Testis (tissue), 3 donors: ENCODE results near the gene SLC4A5. TPM values are rescaled to one million over a fixed set of nuclear protein-coding genes. Genes with fewer than 3 reads are reported as not detected.

Experiments used
- DNase-seq: peaks from one replicate; pipeline ENCODE4 v3.0.0-alpha.2; 2019
- H3K27ac ChIP-seq, 2 donors: fragments of 200-600 bp; sonication (generic); one replicate each; pipeline ENCODE4 v1.5.1; 2019
- H3K27me3 ChIP-seq: fragments of 200-600 bp; sonication (generic); one replicate; pipeline ENCODE4 v1.5.1; 2019
- H3K36me3 ChIP-seq: fragments of 200-600 bp; sonication (generic); one replicate; pipeline ENCODE4 v1.5.1; 2017; ENCODE audit warnings: low read depth; ENCODE audit errors: missing control alignments
- H3K4me1 ChIP-seq: fragments of 200-600 bp; sonication (generic); one replicate; pipeline ENCODE4 v1.5.1; 2019
- H3K4me3 ChIP-seq, 2 donors: fragments of 200-600 bp; sonication (generic); one replicate each; pipeline ENCODE4 v1.5.1; 2017 to 2019
- H3K9me3 ChIP-seq: fragments of 200-600 bp; sonication (generic); one replicate; pipeline ENCODE4 v1.5.1; 2017
- CTCF ChIP-seq, 3 experiments: fragments of 450-650 bp in 2 of 3; fragments of 200-600 bp in 1 of 3; sonication (generic) in 1 of 3; IDR thresholded peaks; one replicate each; pipeline ENCODE4 v1.5.1; 2016 to 2019; ENCODE audit warnings: antibody characterized with exemption in 3 of 3, mild to moderate bottlenecking in 2 of 3, moderate library complexity in 1 of 3
- POLR2A ChIP-seq: fragments of 450-650 bp; IDR thresholded peaks from one replicate; pipeline ENCODE4 v1.6.1; 2017; ENCODE audit warnings: antibody characterized with exemption, mild to moderate bottlenecking, moderate library complexity
- WGBS, 2 donors: methylation state at CpG; one replicate each; pipeline ENCODE4 v1.1.5; 2018; 5-methylcytosine and 5-hydroxymethylcytosine counted together
- intact Hi-C: fragments of 100-400 bp; cut with DNase I; formaldehyde crosslinking; loops from one replicate; pipeline ENCODE4 v1.15.1; 2023; ENCODE audit warnings: low total_unique reads
- polyA plus RNA-seq: library from polyadenylated mRNA; stranded (reverse); fragments of 350-450 nt; fragmentation: Illumina TruSeq; extraction: RNeasy Lipid Tissue Mini Kit (QIAGEN cat#74804); gene quantifications from one replicate; pipeline ENCODE4 v1.2.3, GENCODE V29; 2014; ENCODE audit warnings: low read depth, low replicate concordance; ENCODE audit not compliant: insufficient read depth
- total RNA-seq, 2 donors: library from RNA; depleted of rRNA; stranded (reverse); fragments of >200 nt; gene quantifications; one replicate each; pipeline ENCODE4 v1.2.3, GENCODE V29; 2016

SLC4A5 gene
- total and polyA plus RNA-seq, 3 donors from 2014 or later = 40.3 to 188 (median 113) TPM

GRCh38 chr2:74205596-74205995, 137.6 kb downstream of the SLC4A5 start:
- Histone ChIP-seq H3K27me3 (no peaks in the 10 kb centered on the region), H3K9me3 (no peaks in the 10 kb centered on the region), H3K4me1 (peaks cover 29% of the 10 kb centered on the region), H3K36me3 (no peaks in the 10 kb centered on the region), H3K4me3 (no peak overlapping the region), H3K27ac (no peak overlapping the region)
- TF ChIP-seq POLR2A (no peak), CTCF (IDR thresholded peaks at IDR 0.05) (no peak)
- no peak for DNase-seq
- intact Hi-C loops = no loop called here
- 72 to 78% methylated on average over 5 to 6 of the region's 6 CpGs for WGBS, 2 donors

GRCh38 chr2:74205113-74205512, 138.1 kb downstream of the SLC4A5 start:
- H3K4me1 ChIP-seq = peaks cover 30% of the 10 kb centered on the region

GRCh38 chr2:74204436-74204835, 138.8 kb downstream of the SLC4A5 start:
- intact Hi-C loops = no loop called here
- H3K4me1 ChIP-seq = peaks cover 35% of the 10 kb centered on the region
- DNase-seq = no peak
- H3K4me3 ChIP-seq = no peak overlapping the region
- 95 to 97% methylated on average over 3 of the region's 3 CpGs for WGBS, 2 donors
- H3K9me3 ChIP-seq = no peaks in the 10 kb centered on the region
- H3K36me3 ChIP-seq = no peaks in the 10 kb centered on the region
- no peak overlapping the region for H3K27ac ChIP-seq
- no peaks in the 10 kb centered on the region for H3K27me3 ChIP-seq
- no peak for TF ChIP-seq POLR2A

More at GRCh38 chr2:74205113-74205512, 138.1 kb downstream of the SLC4A5 start:
- no peaks in the 10 kb centered on the region for H3K27me3 ChIP-seq
- intact Hi-C loops = no loop called here
- no peak overlapping the region for H3K27ac ChIP-seq
- no peak for TF ChIP-seq POLR2A
- TF ChIP-seq CTCF (IDR thresholded peaks at IDR 0.05) = no peak
- WGBS, 2 donors = 88% methylated on average over 5 of the region's 5 CpGs
- no peak overlapping the region for H3K4me3 ChIP-seq
- no peak for DNase-seq
- H3K9me3 ChIP-seq = no peaks in the 10 kb centered on the region
- no peaks in the 10 kb centered on the region for H3K36me3 ChIP-seq

- H3K9me3 ChIP-seq = no peaks in the 10 kb centered on the region
- no peak overlapping the region for H3K4me3 ChIP-seq
- H3K27ac ChIP-seq = peak overlapping the region in 1 of 2 donors; percentile 39
- no peaks in the 10 kb centered on the region for H3K27me3 ChIP-seq
- DNase-seq = no peak
- H3K4me1 ChIP-seq = peaks cover 33% of the 10 kb centered on the region
- H3K36me3 ChIP-seq = no peaks in the 10 kb centered on the region
- TF ChIP-seq POLR2A (no peak), CTCF (IDR thresholded peaks at IDR 0.05) (no peak)
- WGBS, 2 donors = 34 to 42% methylated on average over 1 of the region's 1 CpG
- intact Hi-C loops = no loop called here
These were observed 141.6 kb downstream of the SLC4A5 start for GRCh38 chr2:74201596-74201995.

- Histone ChIP-seq H3K36me3 (no peaks in the 10 kb centered on the region), H3K27me3 (no peaks in the 10 kb centered on the region), H3K4me3 (no peak overlapping the region), H3K9me3 (no peaks in the 10 kb centered on the region), H3K4me1 (peaks cover 29% of the 10 kb centered on the region), H3K27ac (peak overlapping the region in 1 of 2 donors; percentile 39)
- intact Hi-C loops = no loop called here
- 53 to 59% methylated on average over 3 of the region's 3 CpGs for WGBS, 2 donors
- TF ChIP-seq POLR2A = no peak
- TF ChIP-seq CTCF (IDR thresholded peaks at IDR 0.05) = no peak
- no peak for DNase-seq
These were observed 142.0 kb downstream of the SLC4A5 start for GRCh38 chr2:74201196-74201595.
